Activated CD8-positive, alpha-beta T cell treated with anti-CD3 and anti-CD28 coated beads, Interleukin-2, amount 10 ng/mL, durations not matched to agents 7 days and 5 days (primary cell): ENCODE measurements around the gene RHEBL1. TPM values are rescaled to one million over a fixed set of nuclear protein-coding genes. Genes with fewer than 3 reads are reported as not detected.
A peak's percentile ranks its signal among the peaks of the same experiment; 100 is the strongest.

ENCODE experiments used
- ATAC-seq: fragments of 150-1000 bp; cut with Tn5 transposase; one replicate; pipeline ENCODE4 v1.10.0; 2021; ENCODE audit warnings: moderate library complexity
- CTCF ChIA-PET: fragments of 350-600 bp; sonication (Branson Sonifier 250); formaldehyde crosslinking; loops from one replicate; lab custom pipeline; 2021; ENCODE audit warnings: antibody characterized with exemption; lab: Charles Lee
- POLR2A ChIA-PET: fragments of 350-600 bp; sonication (Branson Sonifier 250); formaldehyde crosslinking; loops from one replicate; lab custom pipeline; 2021; ENCODE audit warnings: antibody characterized with exemption; lab: Charles Lee
- DNase-seq: peaks from one replicate; pipeline ENCODE4 v3.0.0-alpha.2; 2020
- H3K27ac Mint-ChIP-seq: one replicate; pipeline ENCODE4 v1.8.0; 2021; ENCODE audit warnings: mild to moderate bottlenecking, mixed read lengths
- H3K27me3 Mint-ChIP-seq: one replicate; pipeline ENCODE4 v1.8.0; 2021; ENCODE audit warnings: low read depth, mixed read lengths
- H3K36me3 Mint-ChIP-seq: one replicate; pipeline ENCODE4 v1.8.0; 2021; ENCODE audit warnings: low read depth, mixed read lengths
- H3K4me1 Mint-ChIP-seq: one replicate; pipeline ENCODE4 v1.8.0; 2021; ENCODE audit warnings: low read depth, mixed read lengths
- H3K4me3 Mint-ChIP-seq: one replicate; pipeline ENCODE4 v1.8.0; 2021; ENCODE audit warnings: mild to moderate bottlenecking, mixed read lengths
- H3K9me3 Mint-ChIP-seq: one replicate; pipeline ENCODE4 v1.8.0; 2022; ENCODE audit warnings: mixed read lengths; ENCODE audit not compliant: insufficient read depth
- total RNA-seq, 2 experiments: library from RNA; stranded (reverse); gene quantifications; one replicate each; pipeline ENCODE4 v1.2.3, GENCODE V29; 2021

The RHEBL1 gene
- total RNA-seq, 2 experiments from 2014 or later: 9.5 to 9.9 TPM

GRCh38 chr12:49043856-49044258 is 25.9 kb downstream of the RHEBL1 start:
- POLR2A ChIA-PET: interaction anchor here (0.9 to 1.8 kb wide), 3 partner anchors 15 to 83 kb away, joined by 4 read pairs; no protein-coding TSS in a partner anchor
- peak; percentile 84 for ATAC-seq
- H3K36me3 Mint-ChIP-seq: peaks cover 72% of the 10 kb centered on the region

GRCh38 chr12:49043241-49043640 is 26.5 kb downstream of the RHEBL1 start:
- Mint-ChIP-seq H3K36me3 (peaks cover 70% of the 10 kb centered on the region), H3K27me3 (no peaks in the 10 kb centered on the region), H3K9me3 (no peaks in the 10 kb centered on the region), H3K4me1 (peaks cover 4% of the 10 kb centered on the region), H3K4me3 (no peak overlapping the region), H3K27ac (no peak overlapping the region)
- DNase-seq (no peak), ATAC-seq (no peak)
- CTCF ChIA-PET: interaction anchor here (0.6 to 3.0 kb wide), 31 partner anchors 8 to 176 kb away, joined by 3 to 35 read pairs (median 5); partner anchors contain the start of genes ARF3, DDN, KMT2D and PRKAG1
- POLR2A ChIA-PET: interaction anchor here (1.6 to 1.8 kb wide), 2 partner anchors 15 to 84 kb away, joined by 4 read pairs; no protein-coding TSS in a partner anchor

More at GRCh38 chr12:49043856-49044258, 25.9 kb downstream of the RHEBL1 start:
- DNase-seq: peak; percentile 85
- CTCF ChIA-PET: interaction anchor here (0.6 to 3.0 kb wide), 33 partner anchors 9 to 249 kb away, joined by 3 to 35 read pairs (median 4); partner anchors contain the start of genes ARF3, DDN, KMT2D and PRKAG1
- no peaks in the 10 kb centered on the region for H3K9me3 Mint-ChIP-seq
- peaks cover 4% of the 10 kb centered on the region for H3K4me1 Mint-ChIP-seq
- peak overlapping the region; percentile 27 for H3K27ac Mint-ChIP-seq
- no peaks in the 10 kb centered on the region for H3K27me3 Mint-ChIP-seq
- H3K4me3 Mint-ChIP-seq: no peak overlapping the region

- CTCF ChIA-PET: interaction anchor here (1.0 to 3.0 kb wide), 4 partner anchors 15 to 46 kb away, joined by 6 to 35 read pairs (median 18); partner anchors contain the start of gene KMT2D
- H3K36me3 Mint-ChIP-seq: peaks cover 68% of the 10 kb centered on the region
Observed at GRCh38 chr12:49041881-49042484, 27.8 kb downstream of the RHEBL1 start.

GRCh38 chr12:49041036-49041880 is 28.5 kb downstream of the RHEBL1 start:
- POLR2A ChIA-PET: interaction anchor here (0.6 to 0.7 kb wide), 2 partner anchors 23 to 86 kb away, joined by 3 read pairs; no protein-coding TSS in a partner anchor
- H3K4me1 Mint-ChIP-seq: peaks cover 4% of the 10 kb centered on the region
- no peak overlapping the region for H3K4me3 Mint-ChIP-seq
- H3K27me3 Mint-ChIP-seq: no peaks in the 10 kb centered on the region
- ATAC-seq (no peak), DNase-seq (no peak)
- no peaks in the 10 kb centered on the region for H3K9me3 Mint-ChIP-seq
- peaks cover 67% of the 10 kb centered on the region for H3K36me3 Mint-ChIP-seq
- CTCF ChIA-PET: interaction anchor here (1.0 kb wide), 1 partner anchor 24 kb away, joined by 6 read pairs; no protein-coding TSS in a partner anchor
- no peak overlapping the region for H3K27ac Mint-ChIP-seq

More at GRCh38 chr12:49041881-49042484, 27.8 kb downstream of the RHEBL1 start:
- Mint-ChIP-seq H3K27ac (no peak overlapping the region), H3K4me1 (peaks cover 4% of the 10 kb centered on the region), H3K4me3 (no peak overlapping the region), H3K9me3 (no peaks in the 10 kb centered on the region), H3K27me3 (no peaks in the 10 kb centered on the region)
- DNase-seq (no peak), ATAC-seq (no peak)
- POLR2A ChIA-PET: interaction anchor here (0.6 kb wide), 1 partner anchor 85 kb away, joined by 3 read pairs; no protein-coding TSS in a partner anchor

GRCh38 chr12:49040364-49040855 is 29.4 kb downstream of the RHEBL1 start:
- Mint-ChIP-seq H3K4me1 (peaks cover 4% of the 10 kb centered on the region), H3K4me3 (no peak overlapping the region), H3K27me3 (no peaks in the 10 kb centered on the region), H3K9me3 (no peaks in the 10 kb centered on the region), H3K36me3 (peaks cover 65% of the 10 kb centered on the region), H3K27ac (no peak overlapping the region)
- CTCF ChIA-PET: interaction anchor here (1.7 kb wide), 1 partner anchor 43 kb away, joined by 4 read pairs; no protein-coding TSS in a partner anchor
- POLR2A ChIA-PET: interaction anchor here (0.7 to 1.2 kb wide), 2 partner anchors 20 to 22 kb away, joined by 3 to 5 read pairs; no protein-coding TSS in a partner anchor
- DNase-seq (no peak), ATAC-seq (no peak)

- no peak overlapping the region for H3K27ac Mint-ChIP-seq
- ChIA-PET POLR2A (interaction anchor here (1.0 to 1.2 kb wide), 3 partner anchors 19 to 91 kb away, joined by 3 to 5 read pairs (median 3); partner anchors contain the start of gene TUBA1B), CTCF (interaction anchor here (1.0 to 1.7 kb wide), 3 partner anchors 24 to 52 kb away, joined by 3 to 4 read pairs (median 3); no protein-coding TSS in a partner anchor)
- no peaks in the 10 kb centered on the region for H3K9me3 Mint-ChIP-seq
- H3K27me3 Mint-ChIP-seq: no peaks in the 10 kb centered on the region
- H3K4me1 Mint-ChIP-seq: peaks cover 4% of the 10 kb centered on the region
- no peak for DNase-seq
- peaks cover 65% of the 10 kb centered on the region for H3K36me3 Mint-ChIP-seq
- ATAC-seq: no peak
- H3K4me3 Mint-ChIP-seq: no peak overlapping the region
Observed at GRCh38 chr12:49039421-49040363, 30.1 kb downstream of the RHEBL1 start.

- ChIA-PET CTCF (interaction anchor here (1.0 to 1.7 kb wide), 3 partner anchors 17 to 50 kb away, joined by 3 to 5 read pairs (median 3); no protein-coding TSS in a partner anchor), POLR2A (interaction anchor here (1.0 to 1.2 kb wide), 3 partner anchors 14 to 93 kb away, joined by 3 read pairs; partner anchors contain the start of gene TUBA1B)
- H3K36me3 Mint-ChIP-seq: peaks cover 59% of the 10 kb centered on the region
Observed at GRCh38 chr12:49038291-49038955, 31.4 kb downstream of the RHEBL1 start.

GRCh38 chr12:49037947-49038237 is 31.9 kb downstream of the RHEBL1 start:
- H3K4me1 Mint-ChIP-seq: no peaks in the 10 kb centered on the region
- ChIA-PET CTCF (interaction anchor here (1.7 to 1.8 kb wide), 2 partner anchors 16 to 50 kb away, joined by 5 to 6 read pairs; no protein-coding TSS in a partner anchor), POLR2A (interaction anchor here (1.3 kb wide), 1 partner anchor 93 kb away, joined by 6 read pairs; the partner anchor contains the start of gene TUBA1B)
- H3K36me3 Mint-ChIP-seq: peaks cover 54% of the 10 kb centered on the region
- H3K27ac Mint-ChIP-seq: no peak overlapping the region
- no peaks in the 10 kb centered on the region for H3K9me3 Mint-ChIP-seq
- no peak for ATAC-seq
- no peak overlapping the region for H3K4me3 Mint-ChIP-seq
- H3K27me3 Mint-ChIP-seq: no peaks in the 10 kb centered on the region
- DNase-seq: no peak

More at GRCh38 chr12:49038291-49038955, 31.4 kb downstream of the RHEBL1 start:
- Mint-ChIP-seq H3K4me3 (no peak overlapping the region), H3K27ac (no peak overlapping the region), H3K27me3 (no peaks in the 10 kb centered on the region), H3K9me3 (no peaks in the 10 kb centered on the region), H3K4me1 (no peaks in the 10 kb centered on the region)
- ATAC-seq: no peak
- no peak for DNase-seq

- ATAC-seq (no peak), DNase-seq (no peak)
- POLR2A ChIA-PET: interaction anchor here (1.3 kb wide), 1 partner anchor 94 kb away, joined by 6 read pairs; the partner anchor contains the start of gene TUBA1B
- Mint-ChIP-seq H3K4me1 (no peaks in the 10 kb centered on the region), H3K9me3 (no peaks in the 10 kb centered on the region), H3K27me3 (no peaks in the 10 kb centered on the region), H3K36me3 (peaks cover 55% of the 10 kb centered on the region), H3K4me3 (no peak overlapping the region), H3K27ac (peak overlapping the region; percentile 12)
- CTCF ChIA-PET: interaction anchor here (0.7 to 1.8 kb wide), 5 partner anchors 16 to 63 kb away, joined by 3 to 6 read pairs (median 5); no protein-coding TSS in a partner anchor
Observed at GRCh38 chr12:49037111-49037946, 32.5 kb downstream of the RHEBL1 start.
